Measurements from ENCODE around the gene EPHA1. TPM values are rescaled to one million over a fixed set of nuclear protein-coding genes. Genes with fewer than 3 reads are reported as not detected.

EPHA1 gene
- total and polyA plus RNA-seq, 2 donors (not counting 1 experiment from before 2014, with no cell fraction given): 0.39 to 0.49 TPM

- 17% methylated on average over 12 of the region's 13 CpGs for WGBS (ENCODE audit: insufficient coverage)
- ATAC-seq (ENCODE audit: low read depth) (no peak), DNase-seq (no peak)
- intact Hi-C loops (cut with micrococcal nuclease): loop anchor here (2.0 kb wide), 1 partner anchor 27 kb away; the partner anchor contains the start of gene ZYX
- Histone ChIP-seq H3K36me3 (replicated peaks in 1 of 2; ENCODE audit: control extremely low read depth in 1 of 2, control insufficient read depth in 1 of 2, extremely low read depth in 1 of 2, insufficient read depth in 2 of 2, low read length in 1 of 2) (no peaks in the 10 kb centered on the region), H3K4me3 (ENCODE audit: control extremely low read depth in 1 of 5, extremely low read depth in 1 of 5, insufficient read depth in 1 of 5, low read depth in 2 of 5, low read length in 4 of 5) (no peak overlapping the region), H2AFZ (ENCODE audit: insufficient read depth, low read depth, low read length, poor library complexity, severe bottlenecking) (peak overlapping the region; percentile 57), H3K27me3 (replicated peaks in 1 of 4; ENCODE audit: control extremely low read depth in 1 of 4, control insufficient read depth in 3 of 4, insufficient read depth in 4 of 4, low read length in 3 of 4) (peaks cover 0 to 28% (median 13%) of the 10 kb centered on the region in 4 experiments), H4K20me1 (ENCODE audit: control insufficient read depth, insufficient read depth, low read length, poor library complexity, severe bottlenecking) (no peaks in the 10 kb centered on the region), H3K9ac (ENCODE audit: low read length) (no peak overlapping the region), H3K27ac (ENCODE audit: low read length in 2 of 2) (no peak overlapping the region), H3K4me1 (ENCODE audit: control insufficient read depth in 2 of 2, insufficient read depth in 2 of 2, low read length in 2 of 2) (peaks cover 27 to 29% of the 10 kb centered on the region in 2 donors), H3K79me2 (ENCODE audit: control insufficient read depth, insufficient read depth, low read length) (no peaks in the 10 kb centered on the region), H3K4me2 (replicated peaks; ENCODE audit: low read depth, low read length, poor library complexity, severe bottlenecking) (peak overlapping the region; percentile 76), H3K9me3 (ENCODE audit: control extremely low read depth in 1 of 3, control insufficient read depth in 2 of 3, insufficient read depth in 1 of 3, low read length in 2 of 3) (no peaks in the 10 kb centered on the region)
- H3K27ac Mint-ChIP-seq: no peak overlapping the region
- no peaks in the 10 kb centered on the region for H3K9me3 Mint-ChIP-seq (ENCODE audit: insufficient read depth)
- TF ChIP-seq EZH2 (IDR thresholded peaks at IDR 0.05; ENCODE audit: borderline replicate concordance, insufficient read depth, low read depth, low read length, poor library complexity, severe bottlenecking) (no peak), CTCF (IDR thresholded peaks at IDR 0.05) (no peak)
- peak overlapping the region; percentile 69 for H3K4me3 Mint-ChIP-seq
- H3K4me1 Mint-ChIP-seq: peaks cover 29% of the 10 kb centered on the region
- ChIA-PET CTCF (interaction anchor here (1.7 to 3.0 kb wide), 4 partner anchors 9 to 192 kb away, joined by 4 to 23 read pairs (median 16); no protein-coding TSS in a partner anchor), POLR2A (interaction anchor here (1.0 to 1.4 kb wide), 2 partner anchors 26 to 27 kb away, joined by 3 to 4 read pairs; no protein-coding TSS in a partner anchor)
- peaks cover 24% of the 10 kb centered on the region for H3K27me3 Mint-ChIP-seq
Observed at GRCh38 chr7:143407287-143408251, 1.1 kb downstream of the EPHA1 start.

GRCh38 chr7:143406002-143406357 is 2.7 kb downstream of the EPHA1 start:
- Histone ChIP-seq H3K9me3 (ENCODE audit: control extremely low read depth in 1 of 3, control insufficient read depth in 2 of 3, insufficient read depth in 1 of 3, low read length in 2 of 3) (no peaks in the 10 kb centered on the region), H3K4me1 (ENCODE audit: control insufficient read depth in 2 of 2, insufficient read depth in 2 of 2, low read length in 2 of 2) (peaks cover 24 to 29% of the 10 kb centered on the region in 2 donors), H3K4me3 (ENCODE audit: control extremely low read depth in 1 of 5, extremely low read depth in 1 of 5, insufficient read depth in 1 of 5, low read depth in 2 of 5, low read length in 4 of 5) (no peak overlapping the region), H3K27ac (ENCODE audit: low read length in 2 of 2) (no peak overlapping the region), H3K9ac (ENCODE audit: low read length) (no peak overlapping the region), H2AFZ (ENCODE audit: insufficient read depth, low read depth, low read length, poor library complexity, severe bottlenecking) (no peak overlapping the region), H3K36me3 (replicated peaks in 1 of 2; ENCODE audit: control extremely low read depth in 1 of 2, control insufficient read depth in 1 of 2, extremely low read depth in 1 of 2, insufficient read depth in 2 of 2, low read length in 1 of 2) (no peaks in the 10 kb centered on the region), H4K20me1 (ENCODE audit: control insufficient read depth, insufficient read depth, low read length, poor library complexity, severe bottlenecking) (no peaks in the 10 kb centered on the region), H3K4me2 (replicated peaks; ENCODE audit: low read depth, low read length, poor library complexity, severe bottlenecking) (no peak overlapping the region), H3K79me2 (ENCODE audit: control insufficient read depth, insufficient read depth, low read length) (no peaks in the 10 kb centered on the region), H3K27me3 (replicated peaks in 1 of 4; ENCODE audit: control extremely low read depth in 1 of 4, control insufficient read depth in 3 of 4, insufficient read depth in 4 of 4, low read length in 3 of 4) (peaks cover 0 to 18% (median 8%) of the 10 kb centered on the region in 4 experiments)
- Mint-ChIP-seq H3K27ac (no peak overlapping the region), H3K4me3 (no peak overlapping the region), H3K9me3 (ENCODE audit: insufficient read depth) (no peaks in the 10 kb centered on the region), H3K27me3 (peaks cover 15% of the 10 kb centered on the region), H3K4me1 (peaks cover 29% of the 10 kb centered on the region)
- POLR2A ChIA-PET: no interaction called here
- 80% methylated on average over 3 of the region's 3 CpGs for WGBS (ENCODE audit: insufficient coverage)
- no peak for TF ChIP-seq EZH2 (IDR thresholded peaks at IDR 0.05; ENCODE audit: borderline replicate concordance, insufficient read depth, low read depth, low read length, poor library complexity, severe bottlenecking)
- TF ChIP-seq CTCF (IDR thresholded peaks at IDR 0.05): no peak
- intact Hi-C loops (cut with micrococcal nuclease): no loop called here
- CTCF ChIA-PET: interaction anchor here (1.7 to 3.0 kb wide), 4 partner anchors 10 to 191 kb away, joined by 4 to 23 read pairs (median 10); no protein-coding TSS in a partner anchor
- no peak for DNase-seq
- ATAC-seq (ENCODE audit: low read depth): no peak
